Measurements from ENCODE around the gene ZNF417.
"Not testable (repeated sequence)": the region's sequence is repeated elsewhere in the genome, so short reads cannot be mapped to it uniquely, and the experiment has no call there.

ZNF417 gene

DNA sequence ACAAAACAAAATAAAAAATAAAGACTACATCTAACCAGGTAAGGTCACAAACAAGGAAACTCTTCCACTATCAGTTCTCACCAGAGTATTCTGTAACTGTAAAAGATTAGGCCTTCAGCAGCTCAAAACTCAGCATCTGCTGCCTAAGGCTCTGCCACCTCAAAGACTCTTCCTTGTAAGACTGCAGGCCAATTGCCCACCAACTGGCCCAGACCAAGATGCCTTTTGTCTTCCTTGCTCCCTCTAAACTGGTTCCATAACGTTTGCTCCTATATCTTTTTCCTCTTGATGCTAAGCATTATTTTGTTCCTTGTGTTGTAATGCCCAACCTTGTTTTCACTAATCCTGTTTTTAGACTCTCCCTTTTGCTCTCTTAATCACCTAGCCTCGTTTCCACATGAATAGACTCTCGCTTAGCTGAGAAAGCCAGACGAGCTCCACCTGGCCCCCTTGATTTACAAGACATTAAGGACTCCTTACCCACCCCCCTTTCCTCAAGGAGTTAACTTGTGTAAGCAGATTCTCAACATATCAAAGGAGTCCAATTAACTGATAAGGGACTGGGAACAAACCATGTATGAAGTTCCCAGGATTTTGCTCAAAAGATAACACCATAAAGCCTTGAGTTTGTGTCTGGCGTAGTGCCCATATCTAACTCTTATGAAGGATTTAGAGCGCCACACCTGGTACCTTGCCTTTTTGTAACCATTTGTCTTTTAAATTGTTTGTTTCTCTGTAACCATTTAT, 29.0 kb downstream of the ZNF417 start:
- no peak for DNase-seq

DNA sequence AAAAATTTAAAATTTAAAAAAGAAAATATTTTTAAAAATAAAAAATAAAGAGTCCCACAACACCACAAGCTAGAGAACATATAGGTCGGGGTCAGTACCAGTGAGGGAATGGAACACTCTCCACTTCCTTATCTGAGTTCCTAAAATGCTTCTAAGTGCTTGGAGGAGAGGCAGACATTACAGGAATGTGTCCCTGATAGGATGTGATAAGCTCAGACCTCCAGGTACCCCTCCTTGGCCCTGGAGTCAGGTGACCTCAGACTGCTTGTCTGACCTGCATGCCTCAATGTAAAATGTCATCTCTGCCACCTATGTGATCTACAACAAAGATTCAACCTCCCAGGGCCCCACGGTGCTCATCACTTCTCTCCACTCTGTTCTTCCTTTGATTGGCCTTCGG, 30.3 kb downstream of the ZNF417 start:
- no peak for DNase-seq

DNA sequence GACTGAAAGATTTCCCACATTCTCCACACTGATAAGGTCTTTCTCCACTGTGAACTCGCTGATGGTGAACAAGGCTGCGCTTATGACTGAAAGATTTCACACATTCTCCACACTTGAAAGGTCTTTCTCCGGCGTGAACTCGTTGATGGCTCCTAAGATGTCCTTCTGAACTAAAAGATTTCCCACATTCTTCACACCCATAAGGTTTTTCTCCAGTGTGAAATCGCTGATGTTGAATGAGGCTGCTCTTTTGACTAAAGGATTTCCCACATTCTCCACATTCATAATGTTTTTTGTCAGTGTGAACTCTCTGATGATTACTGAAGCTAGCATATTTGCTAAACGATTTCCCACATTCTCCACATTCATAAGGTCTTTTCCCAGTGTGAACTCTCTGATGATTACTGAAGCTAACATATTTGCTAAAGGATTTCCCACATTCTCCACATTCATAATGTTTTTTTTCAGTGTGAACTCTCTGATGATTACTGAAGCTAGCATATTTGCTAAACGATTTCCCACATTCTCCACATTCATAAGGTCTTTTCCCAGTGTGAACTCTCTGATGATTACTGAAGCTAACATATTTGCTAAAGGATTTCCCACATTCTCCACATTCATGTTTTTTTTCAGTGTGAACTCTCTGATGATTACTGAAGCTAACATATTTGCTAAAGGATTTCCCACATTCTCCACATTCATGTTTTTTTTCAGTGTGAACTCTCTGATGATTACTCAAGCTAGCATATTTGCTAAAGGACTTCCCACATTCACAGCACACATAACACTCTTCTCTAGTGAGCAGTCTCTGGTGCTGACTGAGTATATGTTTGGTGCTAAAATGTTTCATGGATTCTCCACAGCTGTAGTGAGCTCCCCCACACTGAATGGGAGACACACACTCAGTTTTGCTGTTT, 42.3 kb downstream of the ZNF417 start:
- DNase-seq: not testable (repeated sequence)

DNA sequence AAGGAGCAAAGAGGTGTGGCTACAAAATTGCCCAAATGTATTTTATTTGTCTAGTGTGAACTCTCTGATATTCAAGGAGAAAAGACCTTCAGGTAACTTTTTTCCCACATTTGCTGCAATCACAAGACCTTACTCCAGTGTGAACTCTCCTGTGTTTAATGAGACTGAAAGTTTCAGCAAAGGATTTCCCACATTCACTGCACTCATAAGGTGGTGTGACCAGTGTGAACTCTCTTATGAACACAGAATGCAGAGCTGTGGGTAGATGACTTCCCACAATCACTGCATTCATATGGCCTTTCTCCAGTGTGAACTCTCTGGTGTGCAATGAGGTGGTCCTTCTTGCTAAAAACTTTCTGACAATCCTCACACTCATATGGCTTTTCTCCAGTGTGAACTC, 43.9 kb downstream of the ZNF417 start:
- no peak for DNase-seq

DNA sequence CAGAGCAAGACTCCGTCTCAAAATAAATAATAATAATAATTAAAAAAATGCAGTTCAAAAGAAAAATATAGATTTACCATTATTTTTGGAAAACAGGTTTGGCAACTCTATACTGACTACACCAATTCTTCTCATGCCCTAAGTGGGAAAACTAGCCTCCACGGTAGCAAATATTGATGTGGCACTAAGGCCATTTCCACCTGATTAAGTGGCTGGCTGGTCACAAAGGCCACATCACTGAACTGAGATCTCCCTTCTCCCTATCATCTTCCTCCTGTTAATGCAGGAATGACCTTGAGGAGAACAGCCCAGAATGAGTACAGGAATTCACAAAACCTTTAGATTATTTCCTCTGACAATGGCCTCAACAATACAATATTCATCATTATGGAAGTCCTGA, 46.2 kb downstream of the ZNF417 start:
- DNase-seq: no peak

DNA sequence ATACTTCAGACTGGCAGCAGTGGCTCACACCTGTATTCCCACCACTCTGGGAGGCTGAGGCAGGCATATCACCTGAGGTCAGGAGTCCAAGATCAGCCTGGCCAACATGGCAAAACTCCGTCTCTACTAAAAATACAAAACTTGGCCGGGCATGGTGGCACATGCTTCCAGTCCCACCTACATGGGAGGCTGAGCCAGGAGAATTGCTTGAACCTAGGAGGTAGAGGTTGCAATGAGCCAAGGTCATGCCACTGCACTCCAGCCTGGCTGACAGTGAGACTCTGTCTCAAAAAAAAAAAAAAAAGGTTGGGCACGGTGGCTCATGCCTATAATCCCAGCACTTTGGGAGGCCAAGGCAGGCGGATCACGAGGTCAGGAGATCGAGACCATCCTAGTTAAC, 46.7 kb downstream of the ZNF417 start:
- not testable (repeated sequence) for DNase-seq

DNA sequence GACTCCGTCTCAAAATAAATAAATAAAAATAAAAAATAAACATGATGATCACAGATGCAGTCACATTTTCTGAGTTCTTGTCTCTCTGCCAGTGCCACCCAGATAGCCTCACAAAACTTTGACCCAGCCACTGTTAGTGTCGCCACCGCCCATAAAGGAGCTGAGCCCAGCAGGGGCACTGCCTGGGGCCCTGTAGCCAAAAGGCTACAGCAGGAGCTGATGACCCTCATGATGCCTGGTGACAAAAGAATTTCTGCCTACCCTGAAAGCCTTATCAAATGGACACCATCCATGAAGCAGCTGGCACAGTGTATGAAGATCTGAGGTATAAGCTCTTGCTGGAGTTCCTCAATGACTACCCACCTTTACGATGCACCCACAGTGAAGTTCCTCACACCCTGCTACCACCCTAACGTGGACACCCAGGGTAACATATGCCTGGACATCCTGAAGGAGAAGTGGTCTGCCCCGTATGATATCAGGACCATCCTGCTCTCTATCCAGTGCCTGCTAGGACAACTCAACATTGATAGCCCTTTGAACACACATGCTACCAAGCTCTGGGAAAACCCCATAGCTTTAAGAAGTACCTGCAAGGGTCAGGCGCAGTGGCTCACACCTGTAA, 48.4 kb downstream of the ZNF417 start:
- no peak for DNase-seq
